K562 (cell line): ENCODE measurements around the gene RYR1. TPM values are rescaled to one million over a fixed set of nuclear protein-coding genes. Genes with fewer than 3 reads are reported as not detected.
A peak's percentile ranks its signal among the peaks of the same experiment; 100 is the strongest.

Source experiments
- ASH1L ChIP-seq: fragments of 450-650 bp; IDR thresholded peaks from 2 replicates; pipeline ENCODE4 v1.6.1; 2018; ENCODE audit warnings: borderline replicate concordance, mild to moderate bottlenecking, low read depth; ENCODE audit not compliant: partially characterized antibody
- BACH1 ChIP-seq: fragments of 200-800 bp; sonication (Bioruptor generic); IDR thresholded peaks from 2 replicates; pipeline ENCODE4 v1.6.1; 2016; ENCODE audit warnings: missing genetic modification characterization, missing compliant biosample characterization
- C11orf30 ChIP-seq: fragments of 450-650 bp; IDR thresholded peaks from 2 replicates; pipeline ENCODE4 v1.6.1; 2016; ENCODE audit warnings: low read depth, mild to moderate bottlenecking
- CBX1 ChIP-seq: sonication (generic); IDR thresholded peaks from 2 replicates; pipeline ENCODE4 v1.6.1; 2016; ENCODE audit warnings: antibody characterized with exemption, low read depth, mild to moderate bottlenecking
- CEBPG ChIP-seq, 3 experiments: fragments of 200-800 bp in 1 of 3; sonication (Bioruptor generic) in 1 of 3; sonication (generic) in 1 of 3; formaldehyde crosslinking in 1 of 3; IDR thresholded peaks in 2 of 3; conservative IDR thresholded peaks in 1 of 3; 2 replicates each; pipeline versions ENCODE4 v1.6.1 to v1.8.0; 2016 to 2022; ENCODE audit warnings: missing compliant biosample characterization in 2 of 3, missing genetic modification characterization in 2 of 3, mild to moderate bottlenecking in 1 of 3, missing genetic modification reagents in 1 of 3
- CHD2 ChIP-seq: IDR thresholded peaks from 2 replicates; pipeline ENCODE4 v1.6.1; 2011; ENCODE audit warnings: low read depth, low read length
- DPF2 ChIP-seq: fragments of 450-650 bp; IDR thresholded peaks from 2 replicates; pipeline ENCODE4 v1.6.1; 2016
- EZH2 ChIP-seq: IDR thresholded peaks from 2 replicates; pipeline ENCODE4 v1.6.1; 2012; ENCODE audit warnings: low read depth, mild to moderate bottlenecking, inconsistent platforms, low read length, borderline replicate concordance
- ILF3 ChIP-seq: fragments of 450-650 bp; IDR thresholded peaks from 2 replicates; pipeline ENCODE4 v1.6.1; 2018; ENCODE audit warnings: antibody characterized with exemption, mild to moderate bottlenecking, moderate library complexity, borderline replicate concordance
- KLF1 ChIP-seq: fragments of 450-650 bp; IDR thresholded peaks from 2 replicates; pipeline ENCODE4 v1.6.1; 2016; ENCODE audit warnings: missing genetic modification characterization, missing compliant biosample characterization
- MBD2 ChIP-seq: sonication (generic); IDR thresholded peaks from 2 replicates; pipeline ENCODE4 v1.6.1; 2016; ENCODE audit warnings: low read depth, borderline replicate concordance
- NRF1 ChIP-seq, 2 experiments: fragments of 450-650 bp; IDR thresholded peaks in 1 of 2; conservative IDR thresholded peaks in 1 of 2; 2 replicates each; pipeline ENCODE4 v1.6.1; 2014; ENCODE audit warnings: mild to moderate bottlenecking in 2 of 2
- NUFIP1 ChIP-seq: fragments of 450-650 bp; IDR thresholded peaks from 2 replicates; pipeline ENCODE4 v1.6.1; 2018; ENCODE audit not compliant: partially characterized antibody
- RBFOX2 ChIP-seq: fragments of 200-400 bp; formaldehyde crosslinking; IDR thresholded peaks from 2 replicates; pipeline ENCODE4 v1.6.1; 2017; ENCODE audit warnings: low read depth, mild to moderate bottlenecking, low read length, moderate library complexity
- RBM17 ChIP-seq: fragments of 200-400 bp; formaldehyde crosslinking; IDR thresholded peaks from 2 replicates; pipeline ENCODE4 v1.6.1; 2017; ENCODE audit warnings: low read depth, mild to moderate bottlenecking, low read length, borderline replicate concordance
- TFAM ChIP-seq: fragments of 250-450 bp; sonication (Bioruptor Pico); conservative IDR thresholded peaks from 2 replicates; pipeline ENCODE4 v1.5.0; 2021; ENCODE audit warnings: mild to moderate bottlenecking, moderate library complexity
- XRCC3 ChIP-seq: fragments of 450-650 bp; IDR thresholded peaks from 2 replicates; pipeline ENCODE4 v1.6.1; 2017; ENCODE audit warnings: mild to moderate bottlenecking, moderate library complexity
- ZFPM2 ChIP-seq: fragments of 250-450 bp; sonication (Bioruptor Pico); IDR thresholded peaks from 2 replicates; pipeline ENCODE4 v1.5.1; 2022; ENCODE audit warnings: mild to moderate bottlenecking
- ZNF165 ChIP-seq: fragments of 250-450 bp; sonication (Bioruptor Pico); IDR thresholded peaks from 2 replicates; pipeline ENCODE4 v1.4.0; 2020; ENCODE audit warnings: borderline replicate concordance
- ZNF224 ChIP-seq: sonication (generic); formaldehyde crosslinking; IDR thresholded peaks from 2 replicates; pipeline ENCODE4 v1.8.0; 2022; ENCODE audit warnings: mild to moderate bottlenecking, missing genetic modification reagents
- ZNF324 ChIP-seq: fragments of 250-450 bp; sonication (Bioruptor Pico); IDR thresholded peaks from 2 replicates; pipeline ENCODE4 v1.4.0; 2020; ENCODE audit warnings: mild to moderate bottlenecking
- ZNF551 ChIP-seq: fragments of 250-450 bp; sonication (Bioruptor Pico); IDR thresholded peaks from 2 replicates; pipeline ENCODE4 v1.5.0; 2021; ENCODE audit warnings: mild to moderate bottlenecking, moderate library complexity
- polyA plus RNA-seq, 8 experiments: library from polyadenylated mRNA; depleted of rRNA in 4 of 8; stranded (reverse) in 5 of 8; unstranded in 3 of 8; fragments of >200 nt; fragmentation: Nextera tagmentation in 2 of 8; fragmentation: Illumina TruSeq in 1 of 8; extraction: Ambion mirVana in 2 of 8; extraction: Trizol in 1 of 8; gene quantifications; 2 replicates each; pipeline versions ENCODE4 v1.2.1 to v1.2.3, GENCODE V29; 2011 to 2014; ENCODE audit warnings: inconsistent platforms in 1 of 8, missing spikeins in 1 of 8
- total RNA-seq, 7 experiments: library from RNA; depleted of rRNA in 6 of 7; stranded (reverse); fragments of >200 nt in 6 of 7; fragmentation: Illumina TruSeq in 2 of 7; extraction: Trizol in 2 of 7; gene quantifications; 2 replicates each; pipeline versions ENCODE4 v1.2.1 to v1.2.3, GENCODE V29; 2011 to 2021; ENCODE audit warnings: low replicate concordance in 1 of 7
- TF ChIP-seq, protein P1 (sequence below): conservative IDR thresholded peaks from 2 replicates; pipeline ENCODE4 v1.6.1; 2011; ENCODE audit warnings: low read depth, mild to moderate bottlenecking, low read length; ENCODE audit not compliant: control insufficient read depth
- TF ChIP-seq, protein P2 (sequence below): sonication (generic); formaldehyde crosslinking; IDR thresholded peaks from 2 replicates; pipeline ENCODE4 v1.8.0; 2022; ENCODE audit warnings: mild to moderate bottlenecking, low read depth, missing genetic modification reagents
- TF ChIP-seq, protein P3 (sequence below): fragments of 250-450 bp; sonication (Bioruptor Pico); IDR thresholded peaks from 2 replicates; pipeline ENCODE4 v1.4.0; 2020; ENCODE audit warnings: mild to moderate bottlenecking, moderate library complexity

The RYR1 gene
- total and polyA plus RNA-seq, 9 of the 15 experiments (the other 6 are each of a cell fraction or from before 2014, with no cell fraction given): 0.11 to 7.4 (median 3.7) TPM

DNA sequence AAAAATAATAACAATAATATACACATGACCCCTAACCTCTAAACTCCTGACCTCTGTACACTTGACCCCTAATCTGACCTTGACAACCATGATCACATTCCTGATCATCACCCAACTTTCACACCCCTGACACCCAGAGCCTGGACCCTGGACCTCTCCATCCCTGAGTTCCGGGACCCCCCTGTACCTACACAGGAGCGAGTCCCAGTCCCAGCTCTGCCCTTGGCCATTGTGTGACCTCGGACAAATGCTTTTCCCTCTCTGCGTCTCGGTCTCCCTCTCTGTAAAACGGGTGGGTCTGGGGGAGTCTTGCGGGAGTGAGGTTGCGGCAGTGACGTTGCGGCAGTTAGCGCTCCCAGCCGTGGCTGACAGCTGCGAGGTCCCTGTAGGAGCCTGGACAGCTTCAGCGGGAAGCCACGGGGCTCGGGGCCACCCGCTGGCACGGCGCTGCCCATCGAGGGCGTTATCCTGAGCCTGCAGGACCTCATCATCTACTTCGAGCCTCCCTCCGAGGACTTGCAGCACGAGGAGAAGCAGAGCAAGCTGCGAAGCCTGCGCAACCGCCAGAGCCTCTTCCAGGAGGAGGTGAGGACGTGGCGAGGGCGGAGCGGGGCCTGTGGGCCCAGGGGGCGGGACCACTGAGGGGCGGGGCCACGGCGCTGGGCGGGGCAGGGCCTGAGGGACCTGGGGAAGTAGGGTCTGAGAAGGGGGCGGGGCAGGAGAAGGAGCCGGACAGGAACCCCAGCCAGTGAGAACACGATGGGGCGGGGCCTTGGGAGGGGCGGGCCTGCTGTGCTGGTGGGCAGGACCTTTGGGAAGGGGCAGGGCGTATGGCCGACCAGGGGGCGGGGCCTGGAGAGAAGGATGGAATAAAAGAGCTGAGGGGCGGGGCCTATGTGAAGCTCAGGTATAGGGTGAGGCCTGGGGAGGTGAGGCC, 19.2 kb downstream of the RYR1 start (continued):
- TF ChIP-seq, protein P1, sequence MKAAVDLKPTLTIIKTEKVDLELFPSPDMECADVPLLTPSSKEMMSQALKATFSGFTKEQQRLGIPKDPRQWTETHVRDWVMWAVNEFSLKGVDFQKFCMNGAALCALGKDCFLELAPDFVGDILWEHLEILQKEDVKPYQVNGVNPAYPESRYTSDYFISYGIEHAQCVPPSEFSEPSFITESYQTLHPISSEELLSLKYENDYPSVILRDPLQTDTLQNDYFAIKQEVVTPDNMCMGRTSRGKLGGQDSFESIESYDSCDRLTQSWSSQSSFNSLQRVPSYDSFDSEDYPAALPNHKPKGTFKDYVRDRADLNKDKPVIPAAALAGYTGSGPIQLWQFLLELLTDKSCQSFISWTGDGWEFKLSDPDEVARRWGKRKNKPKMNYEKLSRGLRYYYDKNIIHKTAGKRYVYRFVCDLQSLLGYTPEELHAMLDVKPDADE: no peak
- TF ChIP-seq TFAM (CRISPR knock-in tag) (no peak), EZH2 (no peak), BACH1 (tag) (no peak), KLF1 (tag) (no peak), ZNF165 (CRISPR knock-in tag) (no peak), ILF3 (no peak), ASH1L (no peak), CEBPG (CRISPR knock-in tag; IDR thresholded peaks at IDR 0.05) (peak; percentile 24; the same call in 1 of the 2 replicates), CEBPG (tag; conservative IDR thresholded peaks at IDR 0.05 in 1 of 2, IDR thresholded peaks at IDR 0.05 in 1 of 2) (no peak), RBFOX2 (peak; percentile 85), RBM17 (no peak), NRF1 (conservative IDR thresholded peaks at IDR 0.05 in 1 of 2, IDR thresholded peaks at IDR 0.05 in 1 of 2) (peak; percentile 90 to 92), ZNF324 (CRISPR knock-in tag) (no peak), CHD2 (no peak), XRCC3 (no peak), C11orf30 (no peak), DPF2 (peak; percentile 46; the same call in 1 of the 2 replicates), ZNF224 (peak; percentile 69; the same call in 1 of the 2 replicates), CBX1 (peak; percentile 73; the same call in 1 of the 2 replicates), MBD2 (no peak), NUFIP1 (peak; percentile 51), ZFPM2 (CRISPR knock-in tag) (no peak), ZNF551 (CRISPR knock-in tag) (no peak)
- TF ChIP-seq, protein P2, sequence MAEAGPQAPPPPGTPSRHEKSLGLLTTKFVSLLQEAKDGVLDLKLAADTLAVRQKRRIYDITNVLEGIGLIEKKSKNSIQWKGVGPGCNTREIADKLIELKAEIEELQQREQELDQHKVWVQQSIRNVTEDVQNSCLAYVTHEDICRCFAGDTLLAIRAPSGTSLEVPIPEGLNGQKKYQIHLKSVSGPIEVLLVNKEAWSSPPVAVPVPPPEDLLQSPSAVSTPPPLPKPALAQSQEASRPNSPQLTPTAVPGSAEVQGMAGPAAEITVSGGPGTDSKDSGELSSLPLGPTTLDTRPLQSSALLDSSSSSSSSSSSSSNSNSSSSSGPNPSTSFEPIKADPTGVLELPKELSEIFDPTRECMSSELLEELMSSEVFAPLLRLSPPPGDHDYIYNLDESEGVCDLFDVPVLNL (CRISPR knock-in tag): 0 out of 2 replicates have a peak, but pooled peaks have one; percentile 50
- TF ChIP-seq, protein P3, sequence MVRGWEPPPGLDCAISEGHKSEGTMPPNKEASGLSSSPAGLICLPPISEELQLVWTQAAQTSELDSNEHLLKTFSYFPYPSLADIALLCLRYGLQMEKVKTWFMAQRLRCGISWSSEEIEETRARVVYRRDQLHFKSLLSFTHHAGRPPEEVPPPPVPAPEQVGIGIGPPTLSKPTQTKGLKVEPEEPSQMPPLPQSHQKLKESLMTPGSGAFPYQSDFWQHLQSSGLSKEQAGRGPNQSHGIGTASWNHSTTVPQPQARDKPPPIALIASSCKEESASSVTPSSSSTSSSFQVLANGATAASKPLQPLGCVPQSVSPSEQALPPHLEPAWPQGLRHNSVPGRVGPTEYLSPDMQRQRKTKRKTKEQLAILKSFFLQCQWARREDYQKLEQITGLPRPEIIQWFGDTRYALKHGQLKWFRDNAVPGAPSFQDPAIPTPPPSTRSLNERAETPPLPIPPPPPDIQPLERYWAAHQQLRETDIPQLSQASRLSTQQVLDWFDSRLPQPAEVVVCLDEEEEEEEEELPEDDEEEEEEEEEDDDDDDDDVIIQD (CRISPR knock-in tag): 0 out of 2 replicates have a peak, but pooled peaks have one; percentile 51
